ENCODE measurements around the gene GALM. TPM values are rescaled to one million over a fixed set of nuclear protein-coding genes. Genes with fewer than 3 reads are reported as not detected.
A peak's percentile ranks its signal among the peaks of the same experiment; 100 is the strongest.
"Not testable (repeated sequence)": the region's sequence is repeated elsewhere in the genome, so short reads cannot be mapped to it uniquely, and the experiment has no call there.

The GALM gene
- total RNA-seq, 1 donor from 2014 or later, result 32.6 TPM

DNA sequence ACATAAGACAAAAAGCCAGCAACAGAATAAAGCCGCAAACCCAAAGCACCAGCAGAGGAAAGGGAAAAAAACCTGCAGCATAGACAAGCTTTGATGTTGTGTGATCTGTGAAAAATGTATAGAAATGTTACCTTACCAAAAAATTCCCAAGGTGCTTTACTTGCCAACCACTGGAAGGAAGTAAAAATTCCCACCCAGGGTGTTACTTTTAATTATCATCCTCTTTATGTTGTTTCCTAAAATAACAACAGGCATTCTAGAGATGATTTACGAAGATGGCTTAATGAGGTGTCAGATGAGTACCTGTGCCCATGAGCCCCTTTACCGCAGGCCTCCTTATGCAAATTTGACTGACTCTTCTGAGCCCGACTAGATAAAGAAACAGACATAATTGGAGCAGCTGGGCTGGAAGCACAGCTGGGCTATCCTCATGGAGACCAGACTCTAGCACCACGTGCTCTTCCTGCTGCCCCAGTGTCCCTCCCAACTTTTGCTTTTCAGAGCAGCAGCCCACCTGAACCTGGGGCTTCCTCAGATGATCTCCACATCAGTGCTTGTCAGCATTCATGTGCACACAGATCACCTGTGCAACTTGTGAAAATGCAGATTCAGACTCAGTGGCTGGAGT is 43.8 kb downstream of the GALM start:
- no peak for DNase-seq (ENCODE audit: low spot score)

DNA sequence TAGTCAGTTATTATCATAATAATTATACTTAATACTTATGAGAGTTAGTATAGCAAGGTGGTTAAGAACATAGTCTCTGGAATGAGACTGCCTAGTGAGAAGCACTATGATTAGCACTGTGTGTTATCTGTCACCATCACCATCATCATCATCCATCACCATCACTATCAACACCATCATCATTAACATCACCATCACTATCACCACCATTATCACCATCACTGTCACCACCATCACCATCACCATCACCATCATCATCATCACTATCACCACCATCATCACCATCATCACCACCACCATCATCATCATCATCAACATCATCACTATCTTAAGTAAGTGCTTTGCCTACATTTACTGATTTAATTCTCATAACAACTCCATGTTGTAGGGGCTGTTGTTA is 45.6 kb downstream of the GALM start:
- DNase-seq (ENCODE audit: low spot score), result no peak

DNA sequence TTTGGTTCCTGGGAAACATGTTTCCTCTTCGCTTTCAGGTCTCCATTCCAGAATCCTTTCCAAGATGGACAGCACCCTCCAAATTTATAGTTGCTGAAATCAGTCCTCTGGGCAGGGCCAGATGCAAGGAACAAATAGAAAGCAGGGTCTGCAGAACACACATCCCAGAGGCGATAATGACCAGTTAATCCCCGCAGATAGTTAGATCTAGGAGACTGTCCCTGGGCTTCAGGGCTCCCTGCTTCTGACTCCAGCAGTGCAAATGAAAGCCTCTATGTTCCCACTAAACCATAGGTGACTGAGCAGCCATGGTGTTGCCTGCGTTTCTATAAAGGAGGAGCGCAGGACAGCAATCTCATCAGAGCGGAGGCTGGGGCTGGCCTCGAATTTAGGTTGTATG is 46.5 kb downstream of the GALM start:
- no peak for DNase-seq (ENCODE audit: low spot score)

DNA sequence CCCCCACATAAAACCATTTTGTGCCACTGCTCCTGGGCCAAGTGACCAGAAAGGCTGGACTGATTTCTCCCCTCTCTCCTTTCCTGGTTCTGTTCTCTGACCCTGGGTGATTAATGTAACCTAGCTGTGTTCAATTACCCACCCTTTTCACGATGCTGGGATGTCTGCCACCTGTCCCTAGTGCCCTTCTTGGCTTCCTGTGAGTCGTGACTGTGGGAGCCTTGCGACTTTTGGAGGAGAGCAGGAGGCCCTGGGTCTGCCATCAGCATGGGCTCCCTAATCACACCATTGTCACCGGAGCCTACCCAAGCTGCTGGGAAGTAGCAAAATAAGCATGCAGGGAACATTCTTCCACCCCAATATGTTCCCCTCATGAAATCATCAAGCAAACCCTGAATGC is 47.0 kb downstream of the GALM start:
- DNase-seq (ENCODE audit: low spot score), result no peak

DNA sequence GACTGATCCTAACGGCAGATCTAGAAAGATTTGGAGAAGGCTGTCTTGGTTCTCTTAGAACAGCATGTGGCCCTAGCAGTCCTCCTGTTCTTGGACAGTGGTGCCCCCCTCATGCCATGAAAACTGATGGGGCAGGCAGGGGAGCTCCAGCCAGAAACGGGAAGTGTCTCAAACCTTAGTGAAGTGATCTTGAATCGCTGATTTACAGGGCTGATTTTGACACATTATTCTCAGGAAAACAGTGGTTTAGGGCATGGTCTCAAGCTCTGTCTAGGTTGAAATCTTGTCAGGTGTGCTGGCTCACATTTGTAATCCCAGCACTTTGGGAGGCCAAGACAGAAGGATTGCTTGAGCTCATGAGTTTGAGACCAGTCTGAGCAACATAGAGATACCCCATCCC is 47.4 kb downstream of the GALM start:
- no peak for DNase-seq (ENCODE audit: low spot score)

DNA sequence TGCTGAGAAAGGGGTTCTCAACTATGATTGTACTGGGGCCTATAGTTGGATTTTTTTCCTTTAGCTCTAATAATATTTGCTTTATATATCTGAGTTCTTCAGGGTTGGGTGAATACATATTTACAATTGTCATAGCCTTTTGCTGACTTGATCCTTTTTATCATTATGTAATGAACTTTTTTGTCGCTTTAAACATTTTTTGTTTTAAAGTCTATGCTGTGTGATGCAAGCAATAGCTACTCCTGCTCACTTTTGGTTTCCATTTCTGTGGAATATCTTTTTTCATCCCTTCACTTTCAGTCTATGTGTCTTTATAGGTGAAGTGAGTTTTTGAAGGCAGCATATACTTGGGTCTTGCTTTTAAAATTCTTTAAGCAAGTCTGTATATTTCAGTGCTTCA is 49.0 kb downstream of the GALM start:
- not testable (repeated sequence) for DNase-seq (ENCODE audit: low spot score)

DNA sequence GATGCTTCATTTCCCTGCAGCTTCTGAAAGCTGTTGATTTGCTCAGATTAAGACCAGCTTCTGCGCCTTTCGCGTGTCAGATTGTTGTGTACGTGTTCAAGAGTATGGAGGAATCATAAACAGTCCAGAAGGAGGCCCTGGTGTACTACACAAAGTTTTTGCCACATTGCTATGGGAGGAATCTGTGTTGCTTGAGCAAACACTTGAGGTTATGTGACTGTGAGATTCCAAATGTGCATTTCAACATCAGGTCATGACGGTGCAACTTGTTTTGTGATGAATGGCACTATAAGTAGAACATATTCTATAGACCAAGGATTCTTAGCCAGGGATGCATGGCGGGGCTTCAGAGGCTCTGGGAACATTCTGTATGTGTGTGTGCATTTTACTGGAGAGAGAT is 50.3 kb downstream of the GALM start:
- DNase-seq (ENCODE audit: low spot score), result no peak

DNA sequence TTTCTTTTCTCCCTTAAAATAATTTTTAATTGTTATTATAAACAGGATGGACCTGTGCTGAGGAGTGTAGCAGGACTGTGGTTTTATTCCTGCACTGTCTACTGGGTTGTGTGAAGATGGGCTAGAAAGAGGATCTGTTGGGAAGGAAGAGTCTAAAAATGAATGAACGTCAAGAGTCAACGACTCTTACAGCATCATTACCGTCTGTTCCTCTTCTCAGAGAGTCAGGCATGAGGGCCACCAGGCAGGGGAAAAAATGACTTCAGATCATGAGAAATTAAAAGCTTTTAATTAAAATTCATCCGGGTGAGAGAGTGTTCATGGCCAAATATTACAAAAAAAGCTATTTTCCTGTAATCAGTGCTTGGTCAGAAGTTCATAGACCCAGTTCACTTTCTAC is 52.7 kb downstream of the GALM start:
- no peak for DNase-seq (ENCODE audit: low spot score)

DNA sequence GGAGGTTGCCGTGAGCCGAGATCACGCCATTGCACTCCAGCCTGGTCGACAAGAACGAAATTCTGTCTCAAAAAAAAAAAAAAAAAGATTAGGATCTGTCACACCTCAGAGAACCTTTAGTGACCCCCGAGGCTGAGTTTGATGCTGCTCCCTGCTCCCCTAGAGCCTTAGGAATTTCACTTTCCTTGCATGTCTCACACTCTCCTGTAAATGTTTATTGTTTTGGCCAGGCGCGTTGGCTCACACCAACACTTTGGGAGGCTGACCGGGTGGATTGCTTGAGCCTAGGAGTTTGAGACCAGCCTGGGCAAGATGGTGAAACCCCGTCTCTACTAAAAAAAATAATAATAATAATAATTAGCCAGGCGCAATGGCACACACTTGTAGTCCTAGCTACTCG is 53.8 kb downstream of the GALM start:
- no peak for DNase-seq (ENCODE audit: low spot score)

DNA sequence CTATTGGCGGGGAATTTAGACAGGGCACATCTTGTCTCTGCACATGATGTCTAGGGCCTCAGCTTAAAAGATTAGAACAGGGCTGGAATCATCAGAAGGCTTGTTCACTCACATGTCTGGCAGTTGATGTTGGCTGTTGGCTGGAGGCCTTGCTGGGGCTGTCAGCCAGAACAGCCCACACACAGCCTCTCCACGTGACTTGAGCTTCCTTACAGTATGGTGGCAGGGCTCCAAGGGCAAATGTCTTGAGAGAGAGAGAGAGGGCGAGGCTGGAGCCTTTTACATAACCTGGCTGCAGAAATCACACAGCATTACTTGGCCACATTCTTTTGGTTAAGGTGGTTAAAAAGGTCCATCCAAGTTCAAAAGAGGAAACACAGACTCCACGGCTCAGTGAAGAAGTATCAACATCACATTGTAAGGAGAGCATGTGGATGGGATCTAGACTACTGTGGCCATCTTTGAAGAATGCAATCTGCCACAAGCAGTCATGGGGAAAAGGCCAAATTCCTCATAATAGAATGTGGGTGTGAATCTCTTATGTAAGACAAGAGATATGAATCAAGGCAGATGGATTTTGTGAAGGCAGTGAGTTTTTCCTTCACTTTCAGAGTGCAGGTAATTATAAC is 54.8 kb downstream of the GALM start:
- peak; percentile 90 for DNase-seq (ENCODE audit: low spot score)

DNA sequence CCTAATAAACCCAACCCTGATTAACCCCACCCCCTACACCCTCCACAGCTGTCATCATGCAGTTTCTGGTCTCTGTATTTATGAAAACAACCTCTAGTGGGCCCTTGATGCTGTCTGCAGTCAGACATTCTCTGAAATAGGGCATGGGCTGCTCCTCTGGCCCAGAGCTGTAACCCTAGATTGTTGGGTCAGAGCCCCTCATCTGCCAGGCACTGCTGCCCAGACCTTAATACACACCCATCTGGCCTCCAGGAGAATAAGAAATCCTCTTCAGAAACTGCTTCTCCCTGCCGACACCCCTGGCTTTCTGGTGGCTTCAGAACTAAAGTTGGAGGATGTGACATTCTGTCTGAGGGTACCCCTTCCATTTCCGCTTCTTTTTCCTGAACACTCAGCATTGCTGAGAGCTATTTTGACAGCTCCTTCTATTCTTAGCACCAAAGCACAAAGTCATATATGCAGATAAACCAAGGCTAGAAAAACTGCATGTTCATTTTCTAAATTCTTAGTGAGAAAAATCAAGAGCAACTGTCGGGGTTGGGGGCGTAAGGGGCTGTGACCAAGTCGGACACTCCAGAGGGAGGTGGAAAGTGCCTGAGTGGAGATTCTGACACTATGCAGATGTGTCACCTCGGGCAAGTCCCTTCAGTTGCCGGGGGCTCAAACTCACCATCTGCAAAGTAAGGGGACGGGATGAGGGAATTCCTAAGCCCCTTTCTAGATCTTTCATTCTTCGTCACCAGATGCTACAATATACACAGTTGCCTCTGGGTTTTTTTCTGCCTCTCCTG is 56.6 kb downstream of the GALM start:
- DNase-seq (ENCODE audit: low spot score), result no peak

DNA sequence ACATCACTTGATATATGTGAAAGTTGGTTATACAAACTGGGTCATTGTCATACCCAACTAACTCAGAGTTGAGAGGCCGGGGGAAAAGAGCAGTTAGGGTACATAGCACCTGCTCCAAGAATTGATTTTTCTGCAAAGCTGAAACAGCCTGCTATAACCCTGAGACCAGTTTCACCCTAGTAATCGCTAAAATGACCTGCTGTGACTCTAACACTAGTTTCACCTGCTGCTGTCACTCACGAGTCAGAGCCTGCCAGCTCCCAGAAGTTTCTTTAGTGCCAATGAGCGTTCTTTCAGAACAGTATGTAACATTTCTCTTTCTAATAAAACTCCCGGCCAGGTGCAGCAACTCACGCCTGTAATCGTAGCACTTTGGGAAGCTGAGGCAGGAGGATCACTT is 57.3 kb downstream of the GALM start:
- DNase-seq (ENCODE audit: low spot score), result no peak

DNA sequence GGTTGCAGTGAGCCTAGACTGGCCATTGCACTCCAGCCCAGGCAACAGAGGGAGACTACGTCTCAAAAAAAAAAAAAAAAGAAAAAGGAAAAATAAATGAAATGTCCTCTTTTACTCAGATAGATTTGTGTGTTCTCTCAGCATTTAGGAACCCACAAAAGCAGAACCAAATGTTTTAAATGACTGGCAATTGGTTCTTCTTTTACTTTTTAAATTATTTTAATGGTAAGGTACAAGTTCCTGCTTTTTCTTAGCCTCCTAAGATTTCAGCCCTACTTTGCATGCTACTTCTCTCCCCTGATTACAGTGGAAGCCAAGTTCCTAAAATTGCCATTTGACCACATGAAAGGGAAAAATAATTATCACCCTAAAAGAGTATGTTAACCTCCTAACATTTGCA is 61.7 kb downstream of the GALM start:
- DNase-seq (ENCODE audit: low spot score), result no peak

DNA sequence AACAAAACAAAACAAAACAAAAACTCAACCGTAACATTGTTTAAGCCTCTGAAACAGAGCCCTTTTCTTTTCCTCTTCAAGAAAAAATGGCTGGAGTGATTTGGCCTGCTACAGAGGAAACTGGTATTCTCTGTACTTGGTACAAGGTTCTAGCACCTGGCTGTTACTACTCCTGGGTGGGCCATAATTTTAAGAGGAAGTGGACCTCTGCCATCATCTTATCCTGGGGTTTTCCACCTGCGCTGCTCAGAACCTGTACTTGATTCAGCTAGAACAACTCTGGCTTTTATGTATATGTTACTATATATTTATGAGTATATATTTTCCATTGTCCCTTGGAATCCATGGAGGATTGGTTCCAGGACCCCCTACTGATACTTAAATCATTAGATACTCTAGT is 62.8 kb downstream of the GALM start:
- DNase-seq (ENCODE audit: low spot score), result no peak

DNA sequence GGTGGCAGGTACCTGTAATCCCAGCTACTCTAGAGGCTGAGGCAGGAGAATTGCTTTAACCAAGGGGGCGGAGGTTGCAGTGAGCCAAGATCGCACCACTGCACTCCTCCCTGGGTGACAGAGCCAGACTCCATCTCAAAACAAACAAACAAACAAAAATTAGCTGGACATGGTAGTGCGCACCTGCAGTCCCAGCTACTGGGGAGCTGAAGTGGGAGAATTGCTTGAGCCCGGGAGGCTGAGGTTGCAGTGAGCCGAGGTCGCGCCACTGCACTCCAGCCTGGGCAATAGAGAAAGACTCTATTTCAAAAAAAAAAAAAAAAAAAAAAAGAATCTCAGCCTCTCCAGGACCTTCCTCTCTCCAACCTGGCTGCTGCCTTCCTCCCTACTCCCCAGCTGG is 65.2 kb downstream of the GALM start:
- DNase-seq (ENCODE audit: low spot score), result no peak

DNA sequence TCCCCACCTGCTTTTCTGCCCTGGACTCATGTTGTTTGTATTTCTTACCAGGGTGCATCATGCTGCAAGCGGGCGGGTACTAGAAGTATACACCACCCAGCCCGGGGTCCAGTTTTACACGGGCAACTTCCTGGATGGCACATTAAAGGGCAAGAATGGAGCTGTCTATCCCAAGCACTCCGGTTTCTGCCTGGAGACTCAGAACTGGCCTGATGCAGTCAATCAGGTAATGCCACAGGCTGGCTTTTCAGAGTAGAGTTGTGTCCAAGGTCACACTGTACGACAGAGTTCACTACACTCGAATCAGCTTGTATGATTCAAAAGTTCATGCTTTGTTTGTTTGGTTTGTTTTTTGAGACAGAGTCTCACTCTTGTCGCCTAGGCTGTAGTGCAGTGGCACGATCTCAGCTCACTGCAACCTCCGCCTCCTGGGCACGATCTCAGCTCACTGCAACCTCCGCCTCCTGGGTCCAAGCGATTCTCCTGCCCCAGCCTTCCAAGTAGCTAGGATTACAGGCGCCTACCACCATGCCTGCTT is 65.8 kb downstream of the GALM start:
- DNase-seq (ENCODE audit: low spot score), result no peak

DNA sequence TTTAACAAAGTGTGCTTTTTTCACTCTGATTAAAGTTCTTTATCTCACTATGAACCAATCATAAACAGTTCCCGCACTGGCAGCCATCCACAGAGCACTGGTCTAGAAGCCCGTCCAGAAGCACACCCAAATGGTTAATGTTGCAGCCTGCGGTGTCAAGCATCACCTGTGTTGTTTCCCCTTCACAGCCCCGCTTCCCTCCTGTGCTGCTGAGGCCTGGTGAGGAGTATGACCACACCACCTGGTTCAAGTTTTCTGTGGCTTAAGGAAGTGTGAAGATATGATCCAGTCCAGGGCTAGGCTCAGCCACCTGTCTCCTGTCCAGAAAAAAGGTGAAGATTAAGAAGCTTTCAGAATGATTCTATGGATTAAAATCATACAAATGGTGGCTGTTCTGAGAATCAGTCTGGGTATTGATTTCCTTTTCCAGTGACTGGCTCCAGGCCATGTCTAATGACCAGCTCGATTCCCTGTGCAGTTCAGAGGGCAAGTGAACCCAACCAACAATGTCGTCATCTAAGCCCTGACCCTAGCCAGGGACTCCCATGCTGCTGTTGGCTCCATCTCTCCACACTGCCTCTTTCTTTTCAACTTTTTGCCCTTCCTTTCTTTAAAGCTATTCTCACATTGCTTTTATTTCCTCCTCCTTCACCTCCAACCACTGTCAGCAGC is 67.5 kb downstream of the GALM start:
- DNase-seq (ENCODE audit: low spot score), result peak; percentile 30

DNA sequence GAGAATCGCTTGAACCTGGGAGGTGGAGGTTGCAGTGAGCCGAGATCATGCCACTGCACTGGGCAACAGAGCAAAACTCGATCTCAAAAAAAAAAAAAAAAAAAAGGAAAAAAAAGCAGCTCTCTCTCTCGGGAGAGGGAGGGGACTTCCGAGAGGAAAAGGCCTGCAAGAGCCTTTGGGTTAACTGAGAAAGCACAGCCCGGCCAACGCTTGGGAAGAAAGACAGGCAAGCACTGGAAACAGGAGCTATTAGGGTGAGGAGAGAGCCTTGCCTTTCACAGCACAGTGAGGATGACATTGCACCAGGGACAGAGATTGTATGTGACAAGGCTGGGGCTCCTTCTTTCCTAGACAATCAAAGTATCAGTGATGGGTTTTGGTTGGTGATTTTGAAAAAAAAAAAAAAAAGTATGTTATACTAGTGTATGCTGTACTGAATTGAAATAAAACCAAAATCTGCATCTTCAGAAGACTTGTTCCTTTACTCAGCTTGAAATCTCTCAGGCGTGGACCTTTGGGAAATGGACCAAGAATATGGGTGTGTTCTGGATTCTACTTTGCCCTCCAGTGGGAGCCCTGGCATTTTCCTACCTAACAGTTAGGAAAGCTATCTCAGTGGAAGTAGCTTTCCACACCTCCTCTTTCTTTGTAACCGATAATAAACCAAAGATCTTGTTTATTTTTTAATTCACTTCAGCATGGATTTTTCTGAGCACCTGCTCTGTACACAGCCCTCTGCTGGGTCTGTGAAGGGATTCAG is 68.6 kb downstream of the GALM start:
- DNase-seq (ENCODE audit: low spot score), result no peak

DNA sequence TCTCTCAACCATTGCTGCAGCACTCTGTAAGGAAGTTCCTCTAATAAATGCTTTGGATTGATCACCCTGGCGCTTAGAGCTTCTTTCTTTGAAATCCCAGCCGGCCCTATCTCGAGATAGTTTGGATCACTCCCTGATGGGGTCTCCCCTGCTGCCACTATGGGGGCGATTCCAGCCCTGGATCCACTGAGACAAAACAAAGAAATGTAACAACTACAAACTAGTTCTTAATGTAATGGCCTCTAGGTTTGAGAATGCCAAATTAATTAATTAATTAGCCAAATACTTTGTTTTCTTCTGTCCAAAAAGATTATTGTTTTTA is 70.0 kb downstream of the GALM start:
- DNase-seq (ENCODE audit: low spot score), result no peak

DNA sequence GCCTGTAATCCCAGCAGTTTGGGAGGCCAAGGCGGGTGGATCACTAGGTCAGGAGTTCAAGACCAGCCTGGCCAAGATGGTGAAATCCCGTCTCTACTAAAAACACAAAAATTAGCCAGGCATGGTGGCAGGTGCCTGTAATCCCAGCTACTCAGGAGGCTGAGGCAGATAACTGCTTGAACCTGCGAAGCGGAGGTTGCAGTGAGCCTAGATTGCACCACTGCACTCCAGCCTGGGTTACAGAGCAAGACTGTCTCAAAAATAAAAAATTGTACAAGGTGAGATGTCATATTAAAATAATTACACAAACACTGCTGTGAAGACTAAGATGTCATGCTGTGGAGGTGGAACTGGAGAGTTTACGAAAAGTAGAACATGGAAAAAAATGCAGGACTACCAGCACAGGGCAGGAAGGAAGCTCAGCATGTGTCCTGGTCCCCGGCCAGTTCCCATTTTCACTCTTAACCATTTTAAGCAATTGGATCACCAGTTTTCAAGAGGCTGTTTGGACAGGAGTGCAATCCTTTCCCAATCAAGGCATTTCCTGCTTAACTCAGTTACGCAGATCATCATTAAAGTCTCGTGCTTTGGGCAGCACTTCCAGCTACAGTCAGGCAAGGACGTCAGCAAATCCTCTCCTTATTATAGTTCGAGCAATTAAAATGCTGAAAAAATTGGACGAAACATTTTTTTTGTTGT is 71.2 kb downstream of the GALM start:
- not testable (repeated sequence) for DNase-seq (ENCODE audit: low spot score)

DNA sequence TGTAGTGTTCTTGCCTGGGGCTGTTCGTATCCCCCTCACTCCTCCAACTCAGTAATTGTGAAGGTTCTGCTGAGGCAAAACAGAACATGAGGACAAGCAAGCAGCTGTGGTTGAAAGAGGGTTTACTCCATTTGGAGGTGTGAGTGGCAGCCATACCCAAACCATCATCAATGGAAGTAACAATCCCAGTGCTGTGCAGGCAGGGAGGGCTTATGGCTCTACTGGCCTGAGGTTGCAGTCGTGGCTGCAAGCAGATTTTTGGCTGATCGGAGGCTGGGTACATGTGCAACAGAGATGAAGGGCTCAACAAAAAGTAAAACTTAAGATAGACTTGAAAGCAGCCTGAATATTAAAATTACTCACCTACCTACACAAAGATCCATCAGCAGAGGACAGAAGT is 72.0 kb downstream of the GALM start:
- DNase-seq (ENCODE audit: low spot score), result no peak

Measured in mucosa of gallbladder (tissue), 1 donor.